HG03354 (cell line): ENCODE measurements around the gene DYNLL1.
"Not testable (repeated sequence)": the region's sequence is repeated elsewhere in the genome, so short reads cannot be mapped to it uniquely, and the experiment has no call there.

ENCODE experiments used
- ATAC-seq: cut with Tn5 transposase; IDR thresholded peaks from one replicate; pipeline ENCODE4 v1.9.1; 2021; ENCODE audit warnings: mild to moderate bottlenecking; ENCODE audit not compliant: unreplicated experiment, poor library complexity, severe bottlenecking

DYNLL1 gene

DNA sequence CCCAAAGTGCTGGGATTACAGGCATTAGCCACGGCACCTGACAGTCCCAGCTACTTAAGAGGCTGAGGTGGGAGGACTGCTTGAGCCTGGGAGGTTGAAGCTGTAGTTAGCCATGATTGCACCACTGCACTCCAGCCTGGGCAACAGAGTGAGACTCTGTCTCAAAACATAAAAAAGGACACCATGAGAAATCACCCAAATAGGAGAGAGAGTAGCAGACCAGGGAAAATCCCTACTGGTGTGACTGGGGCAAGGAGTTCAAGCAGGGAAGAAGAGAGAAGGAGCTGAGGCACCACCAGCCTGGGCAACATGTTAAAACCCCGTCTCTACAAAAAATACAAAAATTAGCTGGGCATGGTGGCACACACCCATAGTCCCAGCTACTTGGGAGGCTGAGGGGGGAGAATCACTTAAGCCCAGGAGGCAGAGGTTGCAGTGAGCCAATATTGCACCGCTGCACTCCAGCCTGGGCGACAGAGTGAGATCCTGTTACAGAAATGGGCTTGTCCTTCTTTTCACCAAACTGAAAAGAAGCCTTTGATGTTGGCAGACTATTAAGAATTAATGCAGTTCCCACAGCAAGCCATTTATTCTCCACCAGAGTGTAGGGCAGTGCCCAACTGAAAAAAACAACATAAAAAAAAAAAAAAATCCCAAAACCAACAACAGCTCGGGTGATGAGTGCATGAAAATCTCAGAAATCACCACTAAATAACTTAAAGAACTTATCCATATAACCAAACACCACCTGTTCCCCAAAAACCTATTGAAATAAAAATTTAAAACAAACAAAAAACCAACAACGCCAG lies 21.9 kb upstream of the DYNLL1 start:
- no peak for ATAC-seq

DNA sequence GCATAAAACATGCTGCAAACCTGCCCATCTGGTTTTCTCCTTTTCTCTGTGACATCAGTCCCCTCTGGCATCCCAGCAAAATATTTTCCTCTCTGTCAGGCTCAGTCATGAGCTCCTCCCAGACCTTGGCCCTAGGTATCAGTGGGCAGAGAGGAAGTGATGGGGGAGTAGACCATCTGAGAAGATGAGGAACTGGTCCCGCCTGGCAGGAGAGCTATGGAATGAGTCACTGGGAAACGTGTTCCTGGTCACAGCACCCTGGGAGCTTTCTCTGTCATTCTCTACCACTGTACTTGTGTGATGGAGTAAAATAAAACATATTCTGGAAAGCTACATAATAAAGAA lies 21.3 kb upstream of the DYNLL1 start:
- ATAC-seq: no peak

DNA sequence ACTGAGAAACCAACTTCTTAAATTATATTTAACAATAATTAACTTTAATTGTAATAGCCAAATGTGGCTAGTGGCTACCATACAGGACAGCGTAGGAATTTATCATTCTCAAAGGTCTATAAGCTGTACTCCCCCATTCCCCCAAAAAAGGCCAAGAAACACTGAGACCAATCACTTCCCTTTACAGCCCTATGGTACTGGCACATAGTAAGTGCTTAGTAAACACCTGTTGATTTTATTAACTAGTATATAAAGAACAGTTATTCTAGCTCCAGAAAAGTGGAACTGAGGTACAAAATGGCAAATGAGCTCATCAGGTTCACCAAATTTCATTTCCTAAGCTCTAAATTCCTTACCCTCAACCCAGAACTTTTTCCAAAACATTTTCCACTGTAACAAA lies 20.3 kb upstream of the DYNLL1 start:
- no peak for ATAC-seq

DNA sequence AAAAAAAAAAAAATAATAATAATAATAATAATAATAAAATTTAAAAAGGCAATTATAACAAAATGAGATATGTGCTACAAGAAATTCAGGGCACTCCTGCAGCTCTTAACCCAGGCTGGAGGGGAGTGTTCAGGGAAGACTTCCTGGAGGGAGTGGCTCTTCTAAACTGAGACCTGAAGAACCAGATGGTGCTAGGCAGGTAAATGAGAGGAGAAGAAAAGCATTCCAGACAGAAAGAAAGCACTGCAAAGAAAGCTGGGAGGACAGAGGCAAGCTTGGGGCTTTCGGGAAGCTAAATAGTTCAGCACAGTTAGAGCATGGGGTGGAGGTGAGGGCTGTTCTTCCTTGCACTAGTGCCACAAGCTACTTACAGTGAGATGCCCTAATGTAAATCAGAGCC lies 16.5 kb upstream of the DYNLL1 start:
- no peak for ATAC-seq

DNA sequence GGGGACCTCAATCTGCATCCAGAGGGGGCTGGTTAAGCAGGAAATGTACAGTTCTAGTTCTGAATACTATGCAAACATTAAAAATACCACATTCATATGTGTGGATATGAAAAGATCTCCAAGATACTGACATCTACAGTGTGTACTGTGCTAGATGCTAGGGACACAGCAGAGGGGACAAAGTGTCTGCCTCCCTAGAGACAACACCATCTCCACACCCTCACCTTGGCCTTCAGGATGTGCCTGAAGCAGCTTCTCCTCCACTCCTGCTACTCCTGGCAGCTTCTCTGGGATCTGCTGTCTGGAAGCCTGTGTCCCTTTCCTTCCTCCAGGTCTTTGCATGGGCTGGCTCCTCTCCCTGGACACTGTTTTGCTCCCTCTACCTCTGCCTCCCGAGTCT lies 15.7 kb upstream of the DYNLL1 start:
- ATAC-seq: no peak

DNA sequence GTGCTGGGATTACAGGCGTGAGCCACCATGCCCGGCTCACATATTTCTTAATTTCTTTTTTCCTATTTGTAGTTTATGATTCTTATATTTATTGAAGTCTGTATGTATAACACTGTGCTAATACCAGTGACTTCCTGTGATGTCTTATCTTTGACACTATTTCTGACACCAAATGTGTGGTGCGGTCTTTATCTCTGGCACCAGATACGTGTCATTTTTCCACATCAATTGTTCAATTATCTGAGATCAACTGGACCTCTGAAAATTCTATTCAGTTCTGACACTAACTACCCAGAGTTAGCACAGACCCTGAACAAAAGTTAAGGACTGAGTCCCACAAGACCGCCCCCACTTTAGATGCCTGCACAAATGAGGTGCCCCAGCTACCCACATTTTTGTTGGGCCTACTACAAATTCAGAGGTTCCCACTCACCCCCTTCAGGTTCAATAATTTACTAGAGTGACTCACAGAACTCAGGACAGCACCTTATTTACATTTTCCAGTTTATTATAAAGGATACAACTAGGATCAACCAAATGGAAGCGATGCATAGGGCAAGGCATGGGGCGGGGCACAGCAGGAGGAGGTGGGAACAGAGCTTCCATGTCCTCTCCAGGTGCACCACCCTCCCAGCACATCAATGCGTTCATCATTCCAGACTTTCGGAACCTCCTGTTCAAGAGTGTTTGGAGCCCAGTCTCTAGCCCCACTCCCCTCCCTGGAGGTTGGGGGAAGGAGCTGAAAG lies 14.7 kb upstream of the DYNLL1 start:
- no peak for ATAC-seq

DNA sequence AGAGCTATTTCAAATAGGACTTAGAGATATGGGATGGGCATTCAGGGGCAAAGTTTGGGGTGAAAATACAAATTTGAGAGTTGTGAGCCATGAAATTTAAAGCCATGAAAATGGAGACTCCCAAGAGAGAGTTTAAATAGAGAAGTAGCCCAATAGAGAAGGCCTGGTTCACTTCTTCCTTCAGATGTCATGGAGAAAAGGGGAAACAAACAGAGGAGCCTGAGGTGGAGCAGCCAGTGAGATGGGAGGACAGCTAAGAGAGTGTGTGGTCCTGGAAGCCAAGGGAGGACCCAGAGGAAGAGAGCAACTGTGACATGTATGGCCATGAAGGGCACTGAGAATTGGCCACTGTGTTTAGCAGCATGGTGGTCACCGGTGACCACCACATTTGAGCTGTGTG lies 12.3 kb upstream of the DYNLL1 start:
- ATAC-seq: no peak

DNA sequence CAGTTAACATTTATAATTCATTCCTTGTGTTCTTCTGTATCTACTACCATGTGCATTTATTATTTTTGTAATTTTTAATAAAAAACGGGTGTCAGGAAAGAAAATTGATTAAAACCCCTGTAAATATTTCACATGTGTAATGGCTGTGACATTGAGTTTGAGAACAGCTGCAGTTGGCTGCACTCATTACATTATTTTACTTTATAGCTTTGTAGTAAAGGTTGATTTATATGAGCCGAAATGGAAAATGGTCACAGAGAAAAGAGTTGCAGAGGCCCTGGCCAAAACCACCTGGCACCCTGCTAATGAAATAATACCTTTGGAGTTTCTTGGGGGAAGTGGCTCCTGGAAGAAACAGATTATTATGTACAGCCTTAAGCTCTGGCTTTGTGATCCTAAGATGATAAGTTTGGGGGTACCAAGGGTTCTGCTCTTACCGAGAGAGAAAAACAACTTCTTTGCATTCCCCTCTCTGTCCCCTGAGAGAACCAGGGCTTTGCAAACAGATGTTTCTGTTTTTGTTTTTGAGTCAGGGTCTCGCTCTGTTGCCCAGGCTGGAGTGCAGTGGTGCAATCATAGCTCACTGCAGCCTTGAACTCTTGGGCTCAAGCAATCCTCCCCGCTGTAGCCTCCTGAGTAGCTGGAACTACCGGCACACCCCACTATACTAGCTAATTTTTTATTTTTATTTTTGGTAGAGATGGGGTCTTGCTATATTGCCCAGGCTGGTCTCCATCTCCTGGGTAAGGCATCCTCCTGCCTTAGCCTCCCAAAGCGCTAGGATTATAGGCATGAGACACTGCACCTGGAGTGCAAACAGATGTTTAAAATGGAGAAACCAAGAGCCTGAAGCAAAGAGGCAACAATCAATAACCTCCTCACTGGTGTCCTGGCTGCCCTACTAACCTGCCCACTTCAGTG lies 9.7 kb upstream of the DYNLL1 start:
- ATAC-seq: no peak

DNA sequence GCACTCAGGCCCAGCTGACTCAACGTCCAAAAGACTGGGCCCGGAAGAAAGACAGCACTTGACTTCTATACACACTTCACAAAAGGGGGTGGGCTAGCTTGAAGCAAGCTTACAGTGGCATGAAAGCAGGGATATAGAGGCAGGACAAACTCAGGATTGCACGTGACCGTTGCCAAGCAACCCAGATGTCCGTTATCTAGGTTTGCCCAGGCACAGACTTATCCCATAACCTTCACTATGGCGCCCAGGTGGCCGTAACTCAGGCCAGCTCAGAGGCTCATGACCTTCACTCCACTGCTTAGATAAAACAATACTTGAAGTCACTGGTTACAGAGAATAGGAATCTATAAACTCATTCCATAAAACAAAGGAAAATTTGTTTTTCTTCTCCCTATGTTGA lies 8.4 kb upstream of the DYNLL1 start:
- ATAC-seq: not testable (repeated sequence)

DNA sequence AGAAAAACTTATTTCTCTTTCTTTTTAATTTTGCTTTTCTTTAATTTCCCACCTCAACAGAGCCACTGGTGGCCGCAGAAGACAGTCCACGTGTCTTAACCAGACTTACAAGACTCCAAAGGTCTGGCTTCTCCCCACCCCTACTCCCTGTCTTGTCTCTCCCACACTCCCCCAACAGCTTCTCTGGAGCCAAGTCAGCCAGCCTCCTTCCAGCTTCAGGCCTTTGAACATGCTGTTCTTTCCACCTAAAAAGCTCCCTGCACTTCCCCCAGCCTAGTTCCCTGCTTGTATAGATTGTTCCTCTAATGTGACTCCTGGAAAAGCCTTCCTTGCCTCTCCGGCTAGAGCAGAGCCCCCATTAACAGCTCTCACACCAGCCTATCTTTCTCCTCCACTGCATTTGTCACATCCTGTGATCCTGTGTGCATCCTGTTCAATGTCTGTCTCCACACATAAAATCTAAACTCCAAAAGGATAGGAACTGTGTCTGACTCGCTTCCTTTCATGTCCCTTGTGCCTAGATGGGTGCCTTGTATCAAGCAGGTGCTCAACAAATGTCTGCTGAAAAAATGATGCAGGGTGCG lies 7.8 kb upstream of the DYNLL1 start:
- ATAC-seq: no peak

DNA sequence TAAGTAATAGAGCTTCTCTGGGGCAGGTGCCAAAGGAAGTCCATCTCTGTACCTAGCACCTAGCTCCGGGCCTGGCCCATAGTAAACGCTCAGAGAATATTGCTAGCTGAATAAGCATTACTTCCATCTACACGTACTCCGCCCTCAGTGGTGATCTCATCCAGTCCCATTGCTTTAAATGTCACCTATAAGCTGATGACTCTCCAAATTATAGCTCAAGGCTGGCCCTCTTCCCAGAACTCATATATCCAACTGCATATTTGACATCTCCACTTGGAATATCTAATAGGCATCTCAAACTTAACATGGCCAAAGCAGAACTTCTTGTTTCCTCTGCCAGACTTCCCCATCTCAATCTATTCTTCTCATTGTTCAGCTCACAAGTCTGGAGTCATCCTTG lies 6.9 kb upstream of the DYNLL1 start:
- ATAC-seq: no peak

DNA sequence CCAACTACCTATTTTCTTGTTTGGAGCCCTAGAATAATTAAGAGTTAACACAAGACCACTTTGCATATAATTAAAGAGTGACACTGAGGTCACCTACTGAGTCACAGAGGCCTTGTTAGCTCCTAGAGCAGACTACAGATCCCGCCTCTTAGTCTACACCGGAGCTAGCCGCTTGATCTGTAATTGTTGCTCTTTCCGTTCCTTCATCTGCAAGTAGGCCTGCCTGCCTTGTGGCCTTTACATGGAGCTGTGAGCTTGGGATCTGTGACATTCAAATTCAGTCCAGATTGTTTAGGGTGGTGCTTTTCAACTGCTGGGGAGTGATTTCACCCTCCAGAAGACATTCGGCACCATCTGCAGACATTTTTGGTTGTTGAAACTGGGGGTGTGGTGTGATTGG lies 5.6 kb upstream of the DYNLL1 start:
- no peak for ATAC-seq

DNA sequence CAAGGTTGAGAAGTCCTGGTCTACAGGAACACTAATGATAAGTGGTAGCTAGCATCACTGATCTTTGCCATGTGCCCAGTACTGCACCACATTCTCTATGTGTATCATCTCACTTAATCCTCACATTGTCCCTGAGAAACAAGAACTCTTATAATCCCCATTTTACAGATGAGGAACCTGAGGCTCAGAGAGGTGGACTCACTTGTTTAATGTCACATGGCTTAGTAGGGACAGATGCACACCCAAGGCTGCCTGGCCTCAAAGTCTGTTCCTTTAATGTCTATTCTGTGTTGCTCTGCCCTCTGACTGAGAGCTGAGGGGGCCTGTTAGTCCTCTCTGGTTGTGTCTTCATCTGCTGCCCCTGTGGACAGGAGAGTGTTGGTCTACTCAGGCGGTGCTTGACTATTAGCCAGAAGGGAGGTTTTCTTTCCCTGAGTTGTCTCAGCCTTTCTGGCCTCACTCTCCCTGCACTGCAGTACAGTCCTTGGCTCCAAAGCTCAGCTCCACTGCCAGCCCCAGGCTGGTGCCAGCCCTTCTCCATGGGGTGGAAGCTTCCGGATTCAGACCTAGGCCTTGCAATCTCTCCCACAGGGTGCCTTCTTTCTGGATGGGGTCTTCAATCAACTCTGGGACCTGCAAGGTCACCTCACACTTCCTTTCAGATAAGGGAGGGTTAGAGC lies 4.9 kb upstream of the DYNLL1 start:
- no peak for ATAC-seq

DNA sequence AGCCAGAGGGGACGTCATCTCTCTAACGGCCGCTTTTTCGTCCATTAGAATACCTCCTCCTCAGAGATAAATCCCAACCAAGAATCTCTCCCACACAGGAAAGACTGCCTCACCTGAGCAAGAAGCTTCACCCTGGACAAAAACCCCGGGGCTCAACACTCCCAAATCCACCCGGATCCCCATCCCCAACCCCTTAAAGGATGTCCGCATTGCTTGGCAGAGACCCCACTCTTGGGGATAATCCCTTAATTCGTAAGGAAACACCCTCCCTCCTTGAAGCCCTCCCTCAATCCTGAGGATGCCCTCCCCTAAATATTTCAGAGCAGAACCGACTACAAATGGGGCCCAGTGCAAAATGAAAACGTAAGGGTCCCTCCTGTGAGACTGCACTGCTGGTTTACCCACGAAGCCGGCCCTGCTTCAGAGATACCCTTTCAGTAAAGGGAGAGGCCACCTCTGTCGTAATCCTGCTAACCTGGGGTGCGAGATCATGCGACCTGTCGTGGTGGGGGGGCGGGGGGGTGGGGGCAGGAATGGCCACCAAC lies 655 bp upstream of the DYNLL1 start:
- peak; percentile 12 for ATAC-seq

DNA sequence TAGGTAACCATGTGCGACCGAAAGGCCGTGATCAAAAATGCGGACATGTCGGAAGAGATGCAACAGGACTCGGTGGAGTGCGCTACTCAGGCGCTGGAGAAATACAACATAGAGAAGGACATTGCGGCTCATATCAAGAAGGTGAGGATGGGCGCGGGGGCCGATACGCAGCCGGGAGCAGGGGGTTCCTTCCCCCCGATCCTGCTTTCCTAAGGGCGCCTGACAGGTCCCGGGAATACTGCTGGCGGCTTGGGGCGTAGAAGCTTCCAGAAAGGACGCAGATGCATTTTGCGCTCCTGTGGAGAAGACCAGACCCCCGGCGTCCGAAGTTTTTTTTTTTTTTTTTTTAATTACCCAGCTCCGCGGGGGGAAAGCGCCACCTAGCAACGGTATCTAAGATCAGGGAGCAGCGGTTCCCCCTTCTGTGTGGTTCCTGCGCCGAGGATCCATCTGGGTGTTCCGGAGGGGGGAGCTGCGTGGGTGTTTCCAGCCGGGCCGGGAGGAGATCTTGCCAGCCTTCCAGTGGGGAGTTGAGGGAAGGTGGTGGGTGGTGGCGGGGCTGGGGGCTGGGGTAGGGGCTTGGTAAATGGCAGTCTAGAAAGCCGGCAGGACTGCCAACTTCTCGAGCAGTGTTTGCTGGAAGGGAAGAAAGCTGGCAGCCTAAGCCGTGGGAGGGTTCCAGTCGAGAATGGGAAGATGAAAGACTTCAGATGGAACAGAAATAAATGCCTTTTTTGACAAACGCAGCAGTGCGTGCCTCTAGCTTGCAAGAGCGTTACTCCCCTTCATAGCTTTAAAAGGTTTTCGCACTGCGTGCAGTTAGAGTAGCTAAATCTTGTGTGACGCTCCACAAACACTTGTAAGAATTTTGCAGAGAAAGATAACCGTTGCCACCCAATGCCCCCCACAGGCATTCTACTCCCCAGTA lies 764 bp downstream of the DYNLL1 start:
- ATAC-seq: peak; percentile 12

DNA sequence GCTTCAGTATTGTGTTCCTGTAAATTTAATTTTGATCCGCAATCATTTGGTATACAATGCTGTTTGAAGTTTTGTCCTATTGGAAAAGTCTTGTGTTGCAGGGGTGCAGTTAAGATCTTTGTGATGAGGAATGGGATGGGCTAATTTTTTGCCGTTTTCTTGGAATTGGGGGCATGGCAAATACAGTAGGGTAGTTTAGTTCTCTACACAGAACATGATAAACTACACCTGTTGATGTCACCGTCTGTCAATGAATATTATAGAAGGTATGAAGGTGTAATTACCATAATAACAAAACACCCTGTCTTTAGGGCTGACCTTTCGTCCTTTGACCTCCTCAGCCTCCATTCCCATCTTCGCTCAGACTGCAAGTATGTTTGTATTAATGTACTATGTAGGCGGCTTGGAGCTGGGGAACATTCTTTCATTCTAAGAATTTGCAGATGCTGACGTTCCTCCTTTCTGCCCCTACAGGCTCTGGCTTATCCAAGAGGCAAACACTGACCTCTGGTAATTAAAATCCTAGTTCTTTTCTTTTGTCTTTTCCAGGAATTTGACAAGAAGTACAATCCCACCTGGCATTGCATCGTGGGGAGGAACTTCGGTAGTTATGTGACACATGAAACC lies 1.7 kb downstream of the DYNLL1 start:
- no peak for ATAC-seq

DNA sequence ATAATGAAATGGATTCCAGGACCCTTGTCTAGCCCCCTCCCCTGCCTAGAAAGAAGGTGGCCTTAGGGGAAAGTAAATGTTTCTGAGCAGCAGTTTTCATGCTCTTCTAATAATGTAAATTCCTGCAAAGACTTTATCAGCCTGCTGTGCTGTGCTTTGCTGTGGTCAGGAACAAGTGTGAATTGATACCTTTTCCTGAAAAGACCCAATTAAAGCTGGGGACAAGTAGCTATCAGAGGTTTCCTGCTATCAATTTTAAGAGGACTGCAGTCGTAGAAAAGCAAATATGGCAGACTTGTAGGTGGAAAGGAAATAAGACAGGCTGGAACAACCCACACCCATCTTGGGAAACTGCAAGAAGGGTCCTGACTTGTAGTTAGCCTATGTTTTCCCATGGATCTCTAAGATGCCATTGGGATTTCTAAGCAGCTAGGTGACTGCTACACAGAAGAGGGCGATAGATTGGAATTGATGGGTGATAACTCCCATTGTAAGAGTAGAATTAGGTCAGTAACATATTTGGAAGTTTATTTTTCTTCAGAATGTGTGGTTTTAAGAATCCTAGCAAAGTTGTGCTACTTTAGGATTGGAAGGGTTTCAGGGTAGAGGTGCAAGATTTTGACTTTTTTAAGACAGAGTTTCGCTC lies 3.1 kb downstream of the DYNLL1 start:
- ATAC-seq: no peak
